ENCODE data around the gene FRMD4A.
"Not testable (repeated sequence)": the region's sequence is repeated elsewhere in the genome, so short reads cannot be mapped to it uniquely, and the experiment has no call there.

FRMD4A gene

DNA sequence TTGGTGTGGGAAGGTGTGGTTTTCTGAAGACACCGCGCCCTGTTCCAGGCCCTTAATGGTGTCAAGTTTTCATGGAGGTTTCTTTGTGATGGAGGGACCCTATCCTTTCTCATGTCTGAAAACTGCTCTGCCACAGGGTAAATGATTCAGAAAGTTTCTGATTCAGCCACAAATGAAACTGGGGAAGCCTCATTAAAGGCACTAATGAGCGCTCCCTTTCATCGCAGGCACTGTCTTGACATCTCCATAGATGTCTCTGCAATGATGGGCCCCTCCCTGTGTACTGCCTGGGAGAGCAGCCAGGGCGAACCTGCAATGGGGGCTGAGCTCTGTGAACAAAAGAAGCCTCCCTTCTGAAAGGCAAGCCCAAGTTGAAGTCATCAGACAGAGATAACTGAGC is 388.7 kb downstream of the FRMD4A start:
- DNase-seq: no peak

DNA sequence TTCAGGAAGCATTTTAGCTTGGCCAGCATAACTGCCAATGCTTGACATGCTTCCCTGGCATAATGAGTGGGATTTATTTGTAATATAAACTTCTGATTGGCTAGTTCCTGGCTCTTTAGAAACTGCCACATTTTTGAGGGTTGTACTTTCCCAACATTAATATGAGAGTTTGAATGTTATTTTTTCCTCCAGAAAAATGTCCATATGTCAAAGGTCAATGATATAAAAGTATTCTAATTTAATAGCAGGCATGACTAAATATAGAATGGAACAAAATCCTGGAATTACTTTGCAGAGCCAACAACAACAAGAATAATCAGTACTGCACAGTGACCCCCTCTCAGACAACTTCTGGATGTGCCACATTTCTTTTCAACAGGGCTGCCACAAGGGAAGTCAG is 391.3 kb downstream of the FRMD4A start:
- no peak for DNase-seq

DNA sequence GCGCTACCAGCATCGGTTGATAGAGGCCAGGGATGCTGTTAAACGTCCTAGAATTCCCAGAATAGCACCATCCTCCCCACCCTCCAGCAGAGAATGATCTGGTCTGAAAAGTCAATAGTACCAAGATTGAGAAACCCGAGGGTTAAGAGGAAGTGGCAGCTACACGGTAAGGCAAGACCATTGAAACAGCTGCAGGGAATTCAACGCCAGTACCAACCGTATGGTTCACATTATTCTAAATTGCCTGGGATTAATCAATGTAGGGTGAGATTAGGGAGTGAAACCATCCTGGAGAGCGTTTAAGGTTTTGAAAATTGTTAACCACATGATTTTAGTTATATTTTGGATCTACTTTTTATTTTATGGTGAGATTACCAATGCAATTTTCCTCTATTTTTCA is 391.8 kb downstream of the FRMD4A start:
- DNase-seq: no peak

DNA sequence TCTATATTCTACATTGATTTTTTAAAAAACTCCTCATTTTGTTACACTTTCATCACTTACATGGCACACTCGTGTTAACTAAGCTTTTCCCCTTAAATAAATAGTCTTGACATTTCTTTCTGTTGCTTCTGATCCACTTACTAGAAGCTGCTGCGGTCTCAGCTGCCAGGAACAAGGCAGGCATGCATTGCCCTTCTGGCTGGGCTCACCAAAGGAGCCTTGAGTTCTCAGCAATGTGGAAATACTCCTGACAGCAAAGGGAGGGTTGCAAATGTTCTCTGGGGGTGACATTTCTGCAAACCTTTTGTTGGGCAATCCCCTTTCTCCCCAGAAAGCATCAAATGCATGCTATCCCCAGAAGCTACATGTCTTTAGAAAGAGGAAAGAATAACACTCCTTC is 393.9 kb downstream of the FRMD4A start:
- no peak for DNase-seq

DNA sequence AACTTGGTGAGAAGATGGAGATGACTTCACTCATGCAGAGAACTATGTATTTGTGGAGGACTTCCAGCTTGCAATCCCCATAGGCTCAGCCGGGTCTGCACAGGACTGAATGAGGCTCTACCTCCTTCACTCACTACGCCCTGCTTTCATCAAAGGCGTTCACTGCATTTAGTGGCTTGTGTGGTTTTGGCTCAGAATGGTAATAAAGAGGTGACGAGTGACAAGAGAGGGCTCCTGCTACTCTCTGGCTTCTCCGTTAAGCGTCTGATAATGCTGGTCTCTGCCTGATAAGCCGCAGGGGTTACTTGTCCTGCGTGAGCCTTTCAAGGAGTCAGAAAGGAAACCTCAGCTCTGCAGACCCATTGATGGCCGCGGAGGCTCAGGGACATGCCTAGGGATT is 400.6 kb downstream of the FRMD4A start:
- DNase-seq: peak; percentile 18

DNA sequence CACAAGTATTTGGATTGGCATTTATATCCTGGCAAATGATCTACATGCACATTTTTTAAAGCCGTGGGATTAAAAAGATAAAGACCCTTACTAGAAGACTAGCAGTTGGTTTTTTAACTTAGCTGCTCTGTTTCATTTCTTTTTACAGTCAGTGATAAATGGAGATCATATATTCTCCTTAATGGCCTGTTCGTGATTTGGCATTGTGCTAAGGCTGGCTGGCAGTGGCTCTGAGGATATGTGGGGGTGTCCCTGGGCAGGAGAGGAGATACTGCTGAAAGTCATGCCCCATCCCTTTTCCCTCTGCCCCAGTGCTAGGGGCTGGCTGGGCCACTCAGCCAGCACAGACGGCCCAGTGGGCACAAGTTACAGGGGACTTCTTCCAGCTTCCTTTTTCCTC is 402.3 kb downstream of the FRMD4A start:
- no peak for DNase-seq

DNA sequence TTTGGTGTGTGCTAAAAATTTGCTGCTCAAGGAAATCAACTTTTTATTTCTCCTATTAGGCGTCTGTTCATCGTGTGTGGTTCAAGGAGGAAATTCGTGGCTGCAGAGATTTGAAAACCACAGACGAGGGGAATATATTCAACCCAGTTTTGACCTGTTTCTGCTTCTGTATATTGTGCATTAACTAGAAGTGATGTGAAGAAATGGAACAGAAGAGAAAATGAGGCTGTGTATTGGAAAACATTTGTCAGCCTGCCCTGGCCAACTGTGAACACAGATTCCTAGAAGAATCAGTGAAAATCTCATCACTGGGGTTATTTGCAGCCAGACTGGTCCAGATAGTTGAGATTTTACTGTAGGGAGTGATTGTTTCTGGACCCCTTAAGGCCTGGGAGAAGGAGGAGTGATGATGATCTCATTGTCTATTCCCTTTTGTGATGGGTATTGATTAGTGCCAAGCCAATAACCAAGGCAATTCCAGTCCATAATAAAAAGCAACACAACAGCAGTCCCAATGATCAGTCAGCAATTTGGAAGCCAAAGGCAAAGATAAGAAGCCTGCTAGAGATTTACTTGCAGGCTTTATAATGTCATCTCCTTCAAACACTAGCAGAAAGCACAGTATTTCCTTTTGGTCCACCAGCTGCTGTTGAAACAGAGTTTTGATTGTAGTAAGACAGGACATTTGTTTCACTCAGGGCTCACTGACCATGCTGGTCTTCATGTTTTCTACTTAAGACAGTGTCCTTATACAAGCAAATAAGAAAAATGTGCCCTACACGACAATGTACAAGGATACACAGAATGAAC is 404.5 kb downstream of the FRMD4A start:
- DNase-seq: no peak

DNA sequence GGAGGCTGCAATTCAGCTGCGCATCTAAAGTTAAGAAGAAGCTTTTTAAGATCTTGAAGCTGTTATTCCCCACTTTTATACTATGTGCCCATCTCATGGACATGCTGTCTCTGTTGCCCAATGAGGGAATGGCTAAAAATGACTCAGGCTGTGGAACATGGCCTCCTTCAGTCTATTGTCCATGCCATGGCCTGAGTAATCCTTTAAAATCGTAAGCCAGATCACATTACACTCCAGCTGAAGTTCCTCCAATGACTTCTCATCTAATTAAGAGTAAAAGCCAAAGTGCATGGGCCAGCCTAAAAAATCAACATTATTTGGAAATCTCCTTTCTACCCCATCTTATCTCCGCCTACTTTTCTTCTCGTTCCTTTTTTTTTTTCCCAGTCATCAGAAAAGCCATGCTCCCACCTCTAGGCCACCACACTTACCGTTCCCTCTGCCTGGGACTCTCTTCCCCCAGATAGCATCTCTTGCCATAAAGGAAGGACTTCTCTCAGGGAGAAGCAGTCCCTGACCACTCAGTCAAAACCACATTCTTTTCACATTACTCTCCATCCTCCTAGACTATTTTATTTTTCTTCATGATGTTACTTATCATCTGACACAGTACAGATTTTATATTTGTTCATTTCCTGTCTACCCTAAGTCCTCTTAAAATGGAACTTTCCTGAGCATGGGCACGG is 406.5 kb downstream of the FRMD4A start:
- DNase-seq: no peak

DNA sequence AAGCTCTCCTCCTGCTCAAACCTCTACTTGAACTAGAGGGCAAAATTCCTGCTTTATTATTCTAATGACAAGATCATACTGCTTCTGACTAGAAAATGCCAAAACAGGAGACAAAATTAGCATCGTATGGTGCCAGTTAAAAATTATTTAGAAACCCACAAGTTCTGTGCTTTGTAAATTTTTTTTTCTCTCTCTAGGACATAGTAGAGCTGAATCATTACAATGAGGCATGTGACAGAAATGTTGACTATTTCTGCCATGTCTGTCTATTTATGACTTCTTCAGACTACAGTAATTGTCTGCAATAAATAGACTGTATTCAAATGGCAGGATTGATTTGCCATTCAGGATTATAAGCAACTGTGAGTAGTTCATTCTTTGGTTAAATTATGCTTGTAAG is 408.1 kb downstream of the FRMD4A start:
- DNase-seq: no peak

DNA sequence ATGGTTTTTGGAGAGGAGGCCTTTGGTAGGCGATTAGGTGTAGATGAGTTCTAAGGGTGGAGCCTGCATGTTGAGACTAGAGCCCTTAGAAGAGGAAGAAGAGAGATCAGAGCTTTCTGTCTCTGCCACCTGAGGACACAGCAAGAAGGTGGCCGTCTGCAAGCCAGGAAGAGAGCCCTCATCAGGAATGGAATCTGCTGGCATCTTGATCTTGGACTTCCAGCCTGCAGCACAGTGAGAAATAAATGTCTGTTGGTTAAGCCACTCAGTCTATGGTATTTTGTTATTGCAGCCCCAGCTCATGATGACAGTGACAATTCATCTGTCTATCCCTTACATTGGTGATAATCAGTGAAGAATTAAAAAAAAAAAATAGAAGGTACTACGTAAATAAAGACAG is 408.8 kb downstream of the FRMD4A start:
- DNase-seq: no peak

DNA sequence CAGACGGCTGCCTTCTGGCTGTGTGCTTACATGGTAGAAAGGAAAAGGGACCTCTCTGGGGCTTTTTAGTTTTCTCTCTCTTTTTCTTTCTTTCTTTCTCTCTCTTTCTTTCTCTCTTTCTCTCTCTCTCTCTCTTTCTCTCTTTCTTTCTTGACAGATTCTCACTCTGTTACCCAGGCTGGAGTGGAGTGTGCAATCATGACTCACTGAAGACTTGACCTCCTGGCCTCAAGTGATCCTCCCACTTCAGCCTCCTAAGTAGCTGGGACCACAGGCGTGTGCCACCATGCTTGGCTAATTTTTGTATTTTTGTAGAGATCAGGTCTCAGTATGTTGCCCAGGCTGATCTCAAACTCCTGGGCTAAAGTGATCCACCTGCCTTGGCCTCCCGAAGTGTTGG is 409.6 kb downstream of the FRMD4A start:
- not testable (repeated sequence) for DNase-seq

DNA sequence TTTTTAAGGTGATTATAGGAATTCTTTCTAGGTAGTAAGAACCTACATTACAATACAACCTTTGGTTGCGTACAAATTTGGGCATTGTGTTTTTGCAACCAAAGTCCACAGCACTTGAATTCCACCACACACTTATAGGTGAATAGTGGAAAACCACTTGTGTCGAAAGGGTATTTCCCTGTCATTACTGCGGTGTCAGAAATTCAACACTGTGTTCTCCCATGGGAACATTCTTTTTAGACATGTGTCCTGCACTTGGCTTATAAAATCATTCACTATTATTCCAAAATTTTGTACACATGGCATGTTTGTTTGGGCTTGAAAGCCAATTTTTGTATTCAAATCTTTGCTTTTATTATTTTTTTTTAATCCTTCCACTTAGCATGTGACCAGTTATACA is 410.3 kb downstream of the FRMD4A start:
- DNase-seq: no peak

DNA sequence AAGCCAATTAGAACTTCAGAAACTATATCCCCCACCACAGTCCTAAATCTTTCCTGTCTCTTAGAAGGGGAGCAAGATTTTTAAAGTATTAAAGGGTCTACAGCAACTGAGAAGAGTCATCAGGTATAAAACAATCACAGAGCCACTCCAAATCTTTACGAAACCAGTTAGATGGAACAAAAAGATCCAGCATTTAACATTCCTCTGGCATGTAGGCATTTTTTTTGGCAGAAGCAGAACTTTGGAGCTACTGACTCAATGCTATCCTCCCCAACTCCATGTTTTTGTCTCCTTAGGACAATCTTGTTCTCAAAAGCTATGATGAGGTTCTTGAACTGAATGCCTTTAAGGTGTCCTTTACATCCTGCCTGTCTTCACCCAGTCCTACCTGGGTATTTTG is 410.7 kb downstream of the FRMD4A start:
- DNase-seq: no peak

DNA sequence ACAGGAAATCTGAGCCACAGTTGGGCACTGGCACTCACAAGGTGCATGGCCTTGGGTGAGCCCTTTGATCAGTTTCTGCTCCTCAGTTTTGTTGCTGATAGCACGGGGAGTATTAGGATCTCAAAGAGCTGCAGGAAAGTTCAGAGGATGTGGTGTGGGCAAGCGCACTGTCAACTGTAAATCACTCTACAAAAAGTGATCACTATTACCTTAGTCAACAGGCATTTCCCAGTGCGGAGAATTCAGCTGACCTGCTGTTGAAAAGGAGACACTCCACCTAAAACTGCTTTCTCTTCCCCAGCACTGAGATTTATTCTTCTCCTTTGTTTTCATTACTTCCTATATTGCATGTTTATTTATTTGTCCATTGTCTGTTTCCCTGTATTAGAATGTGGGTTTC is 412.9 kb downstream of the FRMD4A start:
- DNase-seq: no peak

DNA sequence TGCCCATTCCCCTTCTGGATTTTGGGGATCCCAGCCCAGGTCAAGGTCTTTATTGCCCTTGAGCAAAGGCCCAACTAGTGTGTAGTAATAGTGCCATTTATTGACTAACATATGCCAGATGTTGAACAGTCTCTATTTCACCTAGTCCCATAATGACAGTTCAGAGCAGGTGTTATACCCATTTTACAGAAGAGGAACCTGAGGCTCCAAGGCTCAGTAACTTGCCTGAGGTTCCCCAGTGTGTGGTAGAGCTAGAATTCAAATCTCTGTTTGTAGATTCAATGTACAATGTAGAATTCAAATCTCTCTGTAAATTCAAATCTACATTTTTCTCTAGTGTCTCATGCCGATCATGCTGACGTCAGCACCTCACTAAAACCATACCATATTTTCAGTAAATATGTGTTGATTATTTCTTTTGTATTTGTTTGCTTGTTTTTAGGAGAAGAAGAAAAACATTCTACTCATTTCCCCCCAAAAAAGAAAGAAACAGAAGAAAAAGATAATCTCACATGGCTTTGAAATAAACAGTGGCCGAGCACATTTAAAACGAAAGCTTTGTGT is 414.3 kb downstream of the FRMD4A start:
- no peak for DNase-seq

DNA sequence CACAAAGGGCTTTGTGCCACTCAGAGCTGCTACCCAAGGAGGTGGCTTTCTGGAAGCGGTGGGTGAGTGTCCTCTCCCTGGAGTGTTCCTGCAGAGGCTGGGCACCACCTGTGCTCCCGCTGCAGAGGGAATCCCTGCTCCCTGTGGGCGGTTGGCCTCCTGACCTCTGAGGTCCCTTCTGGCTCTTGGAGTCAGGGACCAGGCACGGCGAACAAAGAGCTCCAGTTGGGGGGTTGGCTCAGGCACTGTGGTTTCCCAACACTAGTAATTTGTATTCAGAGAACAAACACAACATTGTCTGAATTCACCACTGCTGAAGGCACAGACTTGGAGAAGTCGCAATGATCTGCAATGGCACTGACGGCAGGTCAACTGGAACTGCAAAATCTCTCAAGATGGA is 415.0 kb downstream of the FRMD4A start:
- DNase-seq: no peak

DNA sequence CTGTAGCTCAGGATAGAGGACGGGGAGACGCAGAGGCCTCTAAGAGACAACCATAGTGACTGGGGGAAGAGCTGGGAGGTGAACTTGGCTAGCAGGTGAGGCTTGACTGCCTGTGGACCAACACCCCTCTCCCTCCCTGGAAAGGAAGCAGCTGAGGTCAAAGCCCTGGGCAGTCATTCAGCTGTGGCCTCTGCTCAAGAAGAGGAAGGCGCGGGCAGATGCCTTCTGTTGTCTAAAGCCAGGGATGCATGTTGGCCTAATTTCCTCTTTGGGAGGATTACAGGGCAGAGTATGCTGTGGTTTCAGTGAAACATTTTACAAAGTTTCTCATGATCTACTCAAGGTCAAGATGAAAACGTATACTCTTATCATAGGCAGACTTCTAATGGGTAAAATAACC is 416.8 kb downstream of the FRMD4A start:
- no peak for DNase-seq

DNA sequence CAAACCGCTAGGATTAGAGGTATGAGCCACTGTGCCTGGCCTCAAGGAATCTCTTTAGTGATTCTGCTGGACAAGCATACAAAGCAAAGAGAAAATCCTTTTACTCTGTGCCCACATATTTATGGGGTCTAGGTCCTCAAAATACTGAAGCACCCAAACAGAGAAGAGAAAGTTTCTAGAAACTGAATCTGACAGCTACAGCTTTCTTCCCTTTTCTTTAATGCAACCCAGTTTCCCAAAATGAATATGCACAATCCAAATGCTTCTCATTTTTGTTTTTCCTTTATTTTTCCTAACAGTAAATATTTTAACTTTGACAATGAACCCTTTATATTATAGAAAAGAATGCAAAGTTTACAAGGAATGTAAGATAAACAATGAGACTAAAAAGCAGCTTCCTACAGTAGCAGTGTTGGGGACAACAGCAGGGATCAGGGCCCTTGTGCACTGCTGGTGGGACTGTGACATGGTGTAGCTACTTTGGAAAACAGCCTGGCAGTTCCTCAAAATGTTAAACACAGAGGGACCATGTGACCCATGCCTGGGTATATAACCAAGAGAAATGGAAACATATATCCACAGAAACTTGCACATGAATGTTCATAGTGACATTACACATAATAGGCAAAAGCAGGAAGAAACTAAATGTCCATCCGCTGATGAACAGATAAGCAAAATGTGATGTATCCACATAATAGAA is 418.8 kb downstream of the FRMD4A start:
- no peak for DNase-seq

DNA sequence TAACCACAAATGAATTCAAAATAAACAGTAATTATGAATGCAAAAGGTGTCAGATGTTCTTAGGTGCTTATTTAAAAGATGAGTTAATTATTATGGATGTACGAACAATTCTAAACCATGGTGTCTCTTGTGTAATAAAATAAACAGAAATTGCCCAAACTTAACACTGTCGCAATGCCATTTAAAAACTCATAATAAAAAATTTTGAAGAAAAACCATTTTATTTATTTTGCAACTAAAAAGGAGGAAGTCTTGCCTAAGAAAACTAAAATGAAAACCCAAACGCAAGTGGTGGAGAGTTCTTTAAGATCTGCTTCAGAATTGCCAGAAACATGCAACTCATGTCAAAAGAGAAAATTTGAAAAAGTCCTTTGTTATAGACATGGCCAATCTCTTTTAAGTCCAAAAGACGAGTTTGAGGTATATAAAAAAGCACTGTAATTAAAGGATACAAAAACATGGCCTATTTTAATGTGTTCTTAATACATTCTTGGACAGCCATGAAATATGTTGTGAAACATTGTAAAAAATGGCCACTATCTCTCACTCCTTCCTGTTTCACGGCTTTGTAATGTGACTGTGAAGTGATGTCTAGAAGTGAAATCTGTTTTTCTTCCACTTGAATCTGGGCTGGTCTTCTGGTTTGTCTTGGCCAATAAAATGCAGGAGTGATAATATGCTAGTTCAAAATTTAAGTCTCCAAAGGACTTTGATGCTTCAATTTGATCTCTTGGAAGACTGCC is 421.0 kb downstream of the FRMD4A start:
- no peak for DNase-seq

DNA sequence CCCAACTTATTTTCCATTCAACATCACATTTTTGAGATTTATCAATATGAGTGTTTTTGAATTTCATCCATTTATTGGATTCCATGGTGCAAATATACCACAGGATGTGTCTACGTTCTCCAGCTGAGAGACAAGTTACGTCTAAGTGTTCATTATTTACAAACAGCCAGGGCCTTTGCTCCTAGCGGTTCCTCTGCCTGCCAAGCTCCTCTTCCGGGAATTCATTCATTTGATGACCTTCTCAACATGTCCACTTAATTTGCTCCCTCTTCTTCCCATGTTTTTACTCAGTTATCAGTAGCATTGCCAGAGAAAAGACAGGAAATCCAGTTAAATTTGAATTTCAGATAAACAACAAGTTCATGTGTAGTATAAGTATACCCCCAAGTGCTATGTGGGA is 422.2 kb downstream of the FRMD4A start:
- no peak for DNase-seq

DNA sequence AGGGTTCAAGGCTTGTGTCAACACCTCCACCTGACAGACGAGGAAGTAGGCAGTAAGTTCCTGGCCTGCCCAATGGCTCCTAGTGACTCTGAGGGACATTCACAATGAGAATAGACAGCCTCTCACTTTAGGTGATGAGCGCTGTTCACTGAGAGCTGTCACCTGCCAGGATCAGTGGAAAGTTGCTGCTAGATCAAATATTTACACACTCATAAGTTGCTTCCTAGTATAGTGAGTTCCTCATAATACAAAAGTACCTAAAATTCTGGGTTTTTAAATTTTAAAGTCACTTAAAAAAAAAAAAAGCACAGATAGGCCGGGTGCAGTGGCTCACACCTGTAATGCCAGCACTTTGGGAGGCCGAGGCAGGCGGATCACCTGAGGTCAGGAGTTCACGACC is 423.2 kb downstream of the FRMD4A start:
- DNase-seq: no peak

DNA sequence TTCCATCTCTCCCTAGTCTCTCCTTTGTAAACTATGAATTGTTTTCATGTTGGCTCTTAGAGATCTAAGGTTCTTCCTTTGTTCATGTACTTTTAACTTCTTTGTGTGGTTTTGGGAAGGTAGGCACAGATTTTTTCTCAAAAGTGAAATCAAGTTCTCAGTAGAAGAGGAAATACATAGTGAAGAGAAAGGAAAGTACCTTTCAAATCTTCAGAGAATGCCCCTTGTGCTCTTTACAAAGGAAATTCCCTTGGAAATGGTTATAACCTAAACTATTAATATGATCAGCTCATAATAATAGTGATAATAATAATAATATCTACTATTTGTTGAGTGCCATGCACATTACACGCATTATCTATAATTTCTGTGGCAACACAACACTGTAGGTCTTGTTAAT is 425.4 kb downstream of the FRMD4A start:
- no peak for DNase-seq

DNA sequence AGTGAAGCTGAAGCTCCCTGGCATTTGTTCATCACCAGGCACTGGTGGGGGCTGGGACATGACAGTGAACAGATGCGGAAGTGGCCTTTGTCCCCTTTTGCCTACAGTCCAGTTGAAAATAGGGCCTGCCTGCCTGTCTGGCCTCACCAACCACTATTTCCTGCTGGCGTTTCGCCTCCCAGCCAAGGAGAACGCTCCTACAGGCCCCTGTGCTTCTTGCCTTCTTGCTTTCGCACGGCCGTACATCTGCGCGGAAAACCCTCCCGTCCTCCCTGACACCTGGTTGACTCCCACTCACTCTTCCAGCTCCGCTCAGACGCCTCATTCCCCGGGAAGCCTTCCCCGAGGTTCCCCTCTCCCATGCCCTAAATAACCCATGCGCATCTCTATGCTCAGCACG is 426.7 kb downstream of the FRMD4A start:
- DNase-seq: no peak

All from activated T-cell treated with anti-CD3 and anti-CD28 coated beads, Interleukin-2, amount 50 U/mL, for 1 hour (primary cell).